Measurements from ENCODE around the gene ASGR1. TPM values are rescaled to one million over a fixed set of nuclear protein-coding genes. Genes with fewer than 3 reads are reported as not detected.

The ASGR1 gene
- polyA plus RNA-seq, 4 donors, result 1.9 to 2.9 (median 2.7) TPM

Other genes starting within 250 kb of the ASGR1 start
- gene ALOX12, start 183.3 kb downstream of the ASGR1 start, polyA plus RNA-seq, result 1 to 10 TPM in 1 of 4 donors, under 1 TPM in 1, not detected in 2; 0.04 to 1.2 TPM
- gene RNASEK, start 166.7 kb downstream of the ASGR1 start, polyA plus RNA-seq, result 100 to 1,000 TPM; 204 to 313 (median 285) TPM
- 1 to 10 TPM in 3 of 4 donors, under 1 TPM in 1; 0.45 to 8.7 (median 4.2) TPM for gene BCL6B, start 156.3 kb downstream of the ASGR1 start, polyA plus RNA-seq
- 10 to 100 TPM in 1 of 4 donors, 1 to 10 TPM in 3; 1.8 to 11.2 (median 5.0) TPM for gene SLC16A13, start 143.4 kb downstream of the ASGR1 start, polyA plus RNA-seq
- 1 to 10 TPM in 1 of 4 donors, under 1 TPM in 1, not detected in 2; 0.68 to 2.3 TPM for gene SLC16A11, start 135.3 kb downstream of the ASGR1 start, polyA plus RNA-seq
- gene CLEC10A, start 99.1 kb downstream of the ASGR1 start, polyA plus RNA-seq, result 10 to 100 TPM in 2 of 4 donors, 1 to 10 TPM in 1, under 1 TPM in 1; 0.45 to 14.6 (median 10.0) TPM
- under 1 TPM in 2 of 4 donors, not detected in 2; 0.46 to 0.81 TPM for gene ASGR2, start 64.5 kb downstream of the ASGR1 start, polyA plus RNA-seq
- 1 to 10 TPM in 3 of 4 donors, under 1 TPM in 1; 0.67 to 9.2 (median 4.2) TPM for gene DLG4, start 40.5 kb upstream of the ASGR1 start, polyA plus RNA-seq
- gene ACADVL, start 40.6 kb upstream of the ASGR1 start, polyA plus RNA-seq, result 1,000 to 10,000 TPM in 2 of 4 donors, 100 to 1,000 TPM in 2; 424 to 2,630 (median 1,444) TPM
- gene DVL2, start 55.1 kb upstream of the ASGR1 start, polyA plus RNA-seq, result 10 to 100 TPM in 3 of 4 donors, 1 to 10 TPM in 1; 8.1 to 44.4 (median 16.0) TPM
- 10 to 100 TPM; 26.4 to 44.3 (median 36.0) TPM for gene PHF23, start 60.1 kb upstream of the ASGR1 start, polyA plus RNA-seq
- 1,000 to 10,000 TPM in 1 of 4 donors, 100 to 1,000 TPM in 3; 541 to 1,100 (median 797) TPM for gene GABARAP, start 63.1 kb upstream of the ASGR1 start, polyA plus RNA-seq
- gene CTDNEP1, start 72.4 kb upstream of the ASGR1 start, polyA plus RNA-seq, result 100 to 1,000 TPM in 2 of 4 donors, 10 to 100 TPM in 2; 70.0 to 132 (median 89.3) TPM
- gene ELP5, start 72.8 kb upstream of the ASGR1 start, polyA plus RNA-seq, result 10 to 100 TPM; 31.3 to 84.6 (median 45.4) TPM
- gene CLDN7, start 83.1 kb upstream of the ASGR1 start, polyA plus RNA-seq, result 100 to 1,000 TPM; 309 to 561 (median 332) TPM
- 1 to 10 TPM in 2 of 4 donors, under 1 TPM in 2; 0.31 to 5.0 (median 1.2) TPM for gene SLC2A4, start 102.3 kb upstream of the ASGR1 start, polyA plus RNA-seq
- gene YBX2, start 115.3 kb upstream of the ASGR1 start, polyA plus RNA-seq, result 10 to 100 TPM in 2 of 4 donors, 1 to 10 TPM in 2; 4.0 to 49.6 (median 11.1) TPM
- 100 to 1,000 TPM; 238 to 606 (median 340) TPM for gene EIF5A, start 128.3 kb upstream of the ASGR1 start, polyA plus RNA-seq
- gene GPS2, start 136.0 kb upstream of the ASGR1 start, polyA plus RNA-seq, result 100 to 1,000 TPM in 2 of 4 donors, 10 to 100 TPM in 2; 48.3 to 152 (median 86.3) TPM
- 10 to 100 TPM; 14.3 to 36.9 (median 22.7) TPM for gene NEURL4, start 150.0 kb upstream of the ASGR1 start, polyA plus RNA-seq
- 10 to 100 TPM in 1 of 4 donors, 1 to 10 TPM in 3; 3.8 to 43.5 (median 8.5) TPM for gene ACAP1, start 157.2 kb upstream of the ASGR1 start, polyA plus RNA-seq
- 1 to 10 TPM; 6.0 to 8.6 (median 7.9) TPM for gene KCTD11, start 172.8 kb upstream of the ASGR1 start, polyA plus RNA-seq
- gene TMEM95, start 175.8 kb upstream of the ASGR1 start, polyA plus RNA-seq, result not detected
- 10 to 100 TPM in 2 of 4 donors, 1 to 10 TPM in 2; 8.8 to 16.3 (median 10.7) TPM for gene TNK1, start 201.7 kb upstream of the ASGR1 start, polyA plus RNA-seq
- gene PLSCR3, start 215.2 kb upstream of the ASGR1 start, polyA plus RNA-seq, result 10 to 100 TPM in 3 of 4 donors, 1 to 10 TPM in 1; 6.3 to 18.0 (median 13.6) TPM
- 100 to 1,000 TPM; 193 to 771 (median 385) TPM for gene TMEM256, start 224.7 kb upstream of the ASGR1 start, polyA plus RNA-seq
- 1 to 10 TPM in 2 of 4 donors, under 1 TPM in 2; 0.22 to 6.1 (median 2.6) TPM for gene NLGN2, start 228.5 kb upstream of the ASGR1 start, polyA plus RNA-seq
- not detected for gene SPEM1, start 241.0 kb upstream of the ASGR1 start, polyA plus RNA-seq
- gene SPEM2, start 246.2 kb upstream of the ASGR1 start, polyA plus RNA-seq, result not detected
- not detected for gene SPEM3, start 249.5 kb upstream of the ASGR1 start, polyA plus RNA-seq